Right cardiac atrium (tissue), 5 donors: Measurements from ENCODE around the gene HOXB2. TPM values are rescaled to one million over a fixed set of nuclear protein-coding genes. Genes with fewer than 3 reads are reported as not detected.

Experiments
- ATAC-seq, 2 donors: fragments of 200-7000 bp; cut with Tn5 transposase; one replicate each; pipeline versions ENCODE4 v1.8.0 to v1.9.1; 2020; ENCODE audit warnings: moderate library complexity in 2 of 2, mild to moderate bottlenecking in 1 of 2
- DNase-seq, 3 donors: peaks; one replicate each; pipeline ENCODE4 v3.0.0-alpha.2; 2020
- H3K27ac ChIP-seq: one replicate; pipeline ENCODE4 v1.5.1; 2013; ENCODE audit warnings: mild to moderate bottlenecking, low read length, control low read depth, moderate library complexity
- H3K27me3 ChIP-seq: one replicate; pipeline ENCODE4 v1.6.1; 2013; ENCODE audit not compliant: control insufficient read depth, insufficient read depth
- H3K4me1 ChIP-seq: one replicate; pipeline ENCODE4 v1.6.1; 2013; ENCODE audit warnings: low read length; ENCODE audit not compliant: control insufficient read depth, insufficient read depth
- H3K4me3 ChIP-seq: one replicate; pipeline ENCODE4 v1.5.1; 2013; ENCODE audit warnings: low read length, control low read depth
- H3K9me3 ChIP-seq: one replicate; pipeline ENCODE4 v1.6.1; 2013; ENCODE audit warnings: low read length; ENCODE audit not compliant: control insufficient read depth
- WGBS: extraction: QIAGEN DNeasy Blood & Tissue Kit; methylation state at CpG from one replicate; pipeline ENCODE4 v1.1.7; 2013; 5-methylcytosine and 5-hydroxymethylcytosine counted together
- intact Hi-C, 4 donors: fragments of 100-400 bp; cut with DNase I; formaldehyde crosslinking; loops; one replicate each; pipeline versions ENCODE4 v1.11.0 to v1.14.0; 2022 to 2023
- polyA plus RNA-seq: library from polyadenylated mRNA; stranded (reverse); fragments of 200-250 nt; gene quantifications from one replicate; pipeline ENCODE4 v1.2.3, GENCODE V29; 2013
- total RNA-seq, 4 donors: library from RNA; stranded (reverse); fragmentation: NEBNext Ultra II Directional; extraction: Animal tissue kit (Norgen Biotek cat#: 25700); gene quantifications; one replicate each; pipeline ENCODE4 v1.2.1, GENCODE V29; 2021
- donor health status: healthy with polysubstance abuse.
- donor health status: DM: no; HTN: yes; CAD: no.
- donor health status: DM: no; HTN: no; CAD: no.
- donor health status: DM: no; HTN: yes; CAD: no; lungs with severe emphysema.
- donor health status: DM: yes; HTN: yes; CAD: no.

Gene HOXB2
- total and polyA plus RNA-seq, 5 donors = 2.4 to 9.9 (median 5.5) TPM

- no peak overlapping the region for H3K4me3 ChIP-seq
- intact Hi-C loops = no loop called here
- ATAC-seq (peak in 1 of 2 donors; percentile 28), DNase-seq (peak in 1 of 3 donors; percentile 62)
- peaks cover 8% of the 10 kb centered on the region for H3K4me1 ChIP-seq
- WGBS = 24% methylated on average over 19 of the region's 19 CpGs
- H3K9me3 ChIP-seq = no peaks in the 10 kb centered on the region
- H3K27ac ChIP-seq = peak overlapping the region; percentile 54
- peaks cover 5% of the 10 kb centered on the region for H3K27me3 ChIP-seq
Measured at GRCh38 chr17:48570325-48571023, 25.6 kb upstream of the HOXB2 start.

GRCh38 chr17:48569674-48570324, 24.9 kb upstream of the HOXB2 start:
- intact Hi-C loops = no loop called here
- no peak for ATAC-seq
- Histone ChIP-seq H3K4me1 (peaks cover 8% of the 10 kb centered on the region), H3K9me3 (no peaks in the 10 kb centered on the region), H3K4me3 (no peak overlapping the region), H3K27me3 (peaks cover 5% of the 10 kb centered on the region), H3K27ac (peak overlapping the region; percentile 36)
- WGBS = 58% methylated on average over 6 of the region's 6 CpGs
- DNase-seq = no peak

DNA sequence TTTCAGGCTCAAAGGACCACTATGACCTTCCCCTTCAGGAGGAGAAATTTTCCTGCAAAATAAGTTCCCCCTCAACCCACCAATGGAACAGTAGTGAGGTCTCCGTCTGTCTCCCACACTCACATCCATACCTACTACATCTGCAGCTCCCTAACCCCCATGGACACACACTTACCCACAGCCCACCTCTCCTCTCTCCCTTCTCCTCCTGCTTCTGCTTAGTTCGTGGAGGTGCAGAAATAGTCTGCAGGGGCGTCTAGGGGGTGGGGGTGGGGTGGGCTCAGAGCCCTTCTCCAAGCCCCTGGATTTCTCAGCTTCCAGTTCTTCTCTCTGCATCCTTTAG, 24.3 kb upstream of the HOXB2 start:
- Histone ChIP-seq H3K27ac (no peak overlapping the region), H3K4me1 (peaks cover 8% of the 10 kb centered on the region), H3K4me3 (peak overlapping the region; percentile 22), H3K27me3 (peaks cover 5% of the 10 kb centered on the region), H3K9me3 (no peaks in the 10 kb centered on the region)
- WGBS = 41% methylated on average over 3 of the region's 3 CpGs
- DNase-seq (no peak), ATAC-seq (no peak)
- intact Hi-C loops = no loop called here

GRCh38 chr17:48568499-48569239, 23.8 kb upstream of the HOXB2 start:
- H3K4me1 ChIP-seq = peaks cover 8% of the 10 kb centered on the region
- peaks cover 5% of the 10 kb centered on the region for H3K27me3 ChIP-seq
- DNase-seq = no peak
- no peaks in the 10 kb centered on the region for H3K9me3 ChIP-seq
- ATAC-seq = no peak
- peak overlapping the region; percentile 22 for H3K4me3 ChIP-seq
- peak overlapping the region; percentile 0 for H3K27ac ChIP-seq
- WGBS = 20% methylated on average over 33 of the region's 33 CpGs
- intact Hi-C loops = no loop called here

DNA sequence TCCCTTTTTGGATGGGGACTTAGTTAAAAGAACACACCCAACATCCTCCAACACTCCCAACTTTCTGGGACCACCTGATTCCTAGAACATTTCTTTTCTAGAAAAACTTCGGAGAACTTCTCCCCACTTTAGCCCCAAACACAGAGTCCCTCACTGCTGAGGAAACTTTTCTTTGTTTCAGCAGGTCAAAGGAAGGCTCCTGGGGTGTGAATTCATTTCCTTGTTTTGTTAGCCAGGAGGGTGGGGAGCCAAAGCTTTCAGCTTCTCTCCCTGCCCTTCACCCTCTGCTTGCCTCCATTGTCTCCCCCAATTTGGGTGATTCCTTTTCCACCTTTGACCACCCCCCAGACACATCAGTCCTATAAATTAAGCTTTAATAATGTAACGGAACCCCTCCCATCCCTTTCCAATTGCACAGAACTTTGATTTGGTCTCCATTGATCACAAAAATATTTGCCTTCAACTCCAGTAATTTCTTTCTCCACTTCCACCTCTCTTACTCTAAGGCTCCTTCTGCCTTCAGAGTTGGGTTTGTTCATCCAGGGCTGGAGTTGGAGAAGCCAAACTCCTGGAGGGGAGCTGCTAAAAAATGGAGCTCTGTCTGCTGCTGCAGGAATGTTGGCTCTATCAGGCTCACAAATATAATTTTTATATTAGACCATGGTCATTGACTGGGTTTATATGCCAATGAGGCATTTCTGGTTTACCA, 22.9 kb upstream of the HOXB2 start:
- DNase-seq (no peak), ATAC-seq (no peak)
- H3K4me1 ChIP-seq = peaks cover 8% of the 10 kb centered on the region
- no peaks in the 10 kb centered on the region for H3K9me3 ChIP-seq
- peak overlapping the region; percentile 34 for H3K27ac ChIP-seq
- 62% methylated on average over 2 of the region's 2 CpGs for WGBS
- intact Hi-C loops = no loop called here
- no peak overlapping the region for H3K4me3 ChIP-seq
- peaks cover 4% of the 10 kb centered on the region for H3K27me3 ChIP-seq

- no peak overlapping the region for H3K4me3 ChIP-seq
- intact Hi-C loops = no loop called here
Measured at GRCh38 chr17:48567209-48567608, 22.3 kb upstream of the HOXB2 start.

GRCh38 chr17:48566717-48567116, 21.8 kb upstream of the HOXB2 start:
- 41% methylated on average over 2 of the region's 2 CpGs for WGBS
- intact Hi-C loops = no loop called here
- Histone ChIP-seq H3K4me1 (peaks cover 8% of the 10 kb centered on the region), H3K27me3 (no peaks in the 10 kb centered on the region), H3K9me3 (no peaks in the 10 kb centered on the region), H3K4me3 (no peak overlapping the region), H3K27ac (no peak overlapping the region)
- DNase-seq (no peak), ATAC-seq (no peak)

More at GRCh38 chr17:48567209-48567608, 22.3 kb upstream of the HOXB2 start:
- peaks cover 8% of the 10 kb centered on the region for H3K4me1 ChIP-seq
- no peaks in the 10 kb centered on the region for H3K9me3 ChIP-seq
- DNase-seq = no peak
- WGBS = 72% methylated on average over 6 of the region's 6 CpGs
- peak overlapping the region; percentile 34 for H3K27ac ChIP-seq
- no peak for ATAC-seq
- H3K27me3 ChIP-seq = no peaks in the 10 kb centered on the region

GRCh38 chr17:48565925-48566710, 21.2 kb upstream of the HOXB2 start:
- DNase-seq = no peak
- H3K27ac ChIP-seq = no peak overlapping the region
- no peak for ATAC-seq
- intact Hi-C loops = no loop called here
- no peaks in the 10 kb centered on the region for H3K27me3 ChIP-seq
- no peaks in the 10 kb centered on the region for H3K9me3 ChIP-seq
- H3K4me1 ChIP-seq = peaks cover 8% of the 10 kb centered on the region
- 57% methylated on average over 4 of the region's 4 CpGs for WGBS
- H3K4me3 ChIP-seq = no peak overlapping the region

- Histone ChIP-seq H3K9me3 (no peaks in the 10 kb centered on the region), H3K4me1 (peaks cover 6% of the 10 kb centered on the region), H3K27me3 (no peaks in the 10 kb centered on the region), H3K4me3 (peak overlapping the region; percentile 41), H3K27ac (no peak overlapping the region)
- intact Hi-C loops = no loop called here
- 54% methylated on average over 2 of the region's 2 CpGs for WGBS
- DNase-seq = no peak
- no peak for ATAC-seq
Measured at GRCh38 chr17:48565022-48565554, 20.2 kb upstream of the HOXB2 start.
